Activated CD4-positive, alpha-beta T cell treated with anti-CD3 and anti-CD28 coated beads, Interleukin-2, amount 10 ng/mL, durations not matched to agents 7 days and 5 days (primary cell): ENCODE results near the gene PTPN7. TPM values are rescaled to one million over a fixed set of nuclear protein-coding genes. Genes with fewer than 3 reads are reported as not detected.
A peak's percentile ranks its signal among the peaks of the same experiment; 100 is the strongest.

Source experiments
- CTCF ChIA-PET: fragments of 350-600 bp; sonication (Branson Sonifier 250); formaldehyde crosslinking; loops from one replicate; lab custom pipeline; 2021; ENCODE audit warnings: antibody characterized with exemption; lab: Charles Lee
- POLR2A ChIA-PET: fragments of 350-600 bp; sonication (Branson Sonifier 250); formaldehyde crosslinking; loops from one replicate; lab custom pipeline; 2021; ENCODE audit warnings: antibody characterized with exemption; lab: Charles Lee
- DNase-seq: peaks from one replicate; pipeline ENCODE4 v3.0.0-alpha.2; 2020
- H3K27ac Mint-ChIP-seq: one replicate; pipeline ENCODE4 v1.8.0; 2021; ENCODE audit warnings: mild to moderate bottlenecking, moderate library complexity, mixed read lengths
- H3K27me3 Mint-ChIP-seq: one replicate; pipeline ENCODE4 v1.8.0; 2021; ENCODE audit warnings: mixed read lengths
- H3K36me3 Mint-ChIP-seq: one replicate; pipeline ENCODE4 v1.8.0; 2021; ENCODE audit warnings: low read depth, mixed read lengths
- H3K4me1 Mint-ChIP-seq: one replicate; pipeline ENCODE4 v1.8.0; 2021; ENCODE audit warnings: mixed read lengths
- H3K4me3 Mint-ChIP-seq: one replicate; pipeline ENCODE4 v1.8.0; 2021; ENCODE audit warnings: mild to moderate bottlenecking, moderate library complexity, mixed read lengths
- H3K9me3 Mint-ChIP-seq: one replicate; pipeline ENCODE4 v1.8.0; 2021; ENCODE audit warnings: mixed read lengths
- total RNA-seq, 2 experiments: library from RNA; stranded (reverse); gene quantifications; one replicate each; pipeline ENCODE4 v1.2.3, GENCODE V29; 2021

The PTPN7 gene
- total RNA-seq, 2 experiments from 2014 or later: 183 to 188 TPM

DNA sequence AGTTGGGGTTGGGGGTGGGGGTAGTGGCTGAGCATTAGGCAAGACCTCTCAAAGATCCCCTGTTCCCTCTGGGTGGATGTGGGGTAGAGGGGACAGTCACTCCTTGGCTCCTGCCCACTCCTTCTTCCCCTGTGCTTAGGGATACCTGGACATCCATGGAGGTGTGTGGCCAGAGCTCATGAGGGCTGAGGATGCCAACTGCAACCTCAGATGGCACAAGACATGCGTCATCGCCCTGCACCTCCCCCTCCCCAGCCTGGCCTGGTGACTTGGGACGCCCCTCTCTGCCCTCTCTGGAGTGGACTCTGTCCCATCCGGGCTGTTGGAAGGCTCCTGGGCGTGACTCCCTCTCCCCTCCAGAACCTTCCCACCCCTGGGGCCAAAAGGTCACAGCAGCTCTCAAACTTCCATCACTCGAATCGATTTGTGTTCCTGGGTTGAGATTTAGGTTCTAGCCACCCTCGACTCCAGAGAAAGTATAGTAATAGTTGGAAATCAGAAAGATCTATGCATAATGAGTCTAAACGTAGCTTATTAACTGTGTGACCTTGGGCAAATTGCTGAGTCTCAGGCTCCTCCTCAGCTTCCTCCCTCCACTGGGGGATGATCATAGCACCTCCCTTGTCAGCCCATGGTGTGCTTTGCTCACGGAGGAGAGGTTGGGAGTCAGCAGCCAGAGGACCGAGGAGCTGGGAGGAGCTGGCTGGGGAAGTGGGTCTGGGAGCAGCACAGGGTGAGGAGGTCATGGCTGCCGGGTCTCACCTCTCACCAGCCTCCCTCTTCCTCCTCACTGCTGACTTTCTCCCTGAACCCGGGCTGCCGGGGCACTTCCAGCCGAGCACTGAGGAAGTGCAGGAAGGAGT lies 2.2 kb upstream of the PTPN7 start:
- DNase-seq: no peak
- Mint-ChIP-seq H3K27ac (peak overlapping the region; percentile 97), H3K36me3 (peaks cover 27% of the 10 kb centered on the region), H3K4me3 (peak overlapping the region; percentile 95), H3K4me1 (peaks cover 85% of the 10 kb centered on the region), H3K9me3 (no peaks in the 10 kb centered on the region), H3K27me3 (no peaks in the 10 kb centered on the region)
- POLR2A ChIA-PET: no interaction called here
- CTCF ChIA-PET: interaction anchor here (0.6 to 4.0 kb wide), 9 partner anchors 8 to 1591 kb away, joined by 3 to 35 read pairs (median 5); partner anchors contain the start of genes ARL8A and LGR6

DNA sequence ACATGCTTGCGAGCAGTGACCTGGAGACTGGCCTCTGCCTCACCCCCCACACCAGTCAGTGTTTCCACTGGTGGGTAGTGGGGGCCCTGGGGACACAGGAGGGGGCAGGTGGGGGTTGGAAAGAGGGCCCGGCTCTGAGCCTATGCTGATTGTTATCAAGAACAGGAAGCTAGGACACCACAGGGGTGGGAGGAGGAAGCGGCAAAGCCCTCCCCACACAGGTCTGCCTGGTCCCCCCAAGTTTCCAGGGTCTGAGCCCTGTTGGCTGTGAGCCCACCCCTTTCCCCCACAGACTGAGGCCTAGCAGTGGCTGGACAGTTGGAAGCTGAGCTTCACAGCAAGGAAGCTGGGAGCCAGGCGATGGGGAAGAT lies 1.6 kb upstream of the PTPN7 start:
- DNase-seq: peak; percentile 46
- peaks cover 89% of the 10 kb centered on the region for H3K4me1 Mint-ChIP-seq
- H3K4me3 Mint-ChIP-seq: peak overlapping the region; percentile 95
- H3K27ac Mint-ChIP-seq: peak overlapping the region; percentile 97
- no peaks in the 10 kb centered on the region for H3K27me3 Mint-ChIP-seq
- no peaks in the 10 kb centered on the region for H3K9me3 Mint-ChIP-seq
- ChIA-PET POLR2A (no interaction called here), CTCF (interaction anchor here (0.8 to 4.0 kb wide), 5 partner anchors 8 to 182 kb away, joined by 3 to 35 read pairs (median 6); partner anchors contain the start of gene ARL8A)
- H3K36me3 Mint-ChIP-seq: peaks cover 30% of the 10 kb centered on the region

DNA sequence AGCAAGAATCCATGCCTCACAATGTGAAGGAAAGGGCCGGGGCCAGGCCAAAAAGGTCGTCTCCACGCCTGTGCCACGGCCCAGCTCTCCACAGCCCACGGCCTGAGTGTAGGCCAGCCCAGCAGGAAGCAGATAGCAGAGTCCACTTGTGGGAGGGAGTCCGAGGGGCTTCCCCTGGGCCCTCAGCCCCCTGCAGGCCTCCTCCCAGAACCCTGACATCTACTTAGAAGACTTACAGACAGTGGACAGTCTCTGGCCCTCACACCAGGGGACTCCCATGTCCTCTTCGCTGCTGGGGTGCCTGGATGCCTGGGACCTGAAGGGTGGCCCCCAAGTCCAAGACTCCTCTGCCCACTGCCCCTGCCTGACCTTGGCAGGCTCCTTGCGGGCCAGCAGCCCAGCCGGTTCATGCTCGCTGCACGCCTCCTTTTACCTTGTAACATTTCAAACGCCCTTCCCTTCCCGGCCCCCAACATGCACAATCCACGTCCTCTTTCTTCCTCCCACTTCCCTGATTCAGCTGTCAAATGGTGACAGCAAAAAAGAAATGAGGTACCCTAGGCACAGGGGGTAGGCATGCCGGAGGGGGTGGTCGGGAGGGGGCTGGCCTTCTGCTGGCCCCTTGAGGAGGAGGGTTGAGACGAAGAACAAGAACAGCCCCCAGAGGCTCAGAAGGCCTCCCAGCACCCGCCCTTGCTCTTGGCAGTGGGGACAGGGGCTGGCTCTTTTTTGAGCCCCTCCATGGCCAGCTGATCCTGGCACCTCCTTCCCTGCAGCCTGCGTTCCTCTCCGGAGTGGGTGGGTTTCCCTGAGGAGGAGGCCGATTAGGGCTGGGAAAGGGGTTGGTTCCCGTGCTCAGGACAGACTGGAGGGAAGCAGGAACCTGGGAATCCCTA lies 997 bp upstream of the PTPN7 start:
- peak overlapping the region; percentile 97 for H3K27ac Mint-ChIP-seq
- H3K4me1 Mint-ChIP-seq: peaks cover 90% of the 10 kb centered on the region
- H3K4me3 Mint-ChIP-seq: peak overlapping the region; percentile 95
- H3K27me3 Mint-ChIP-seq: no peaks in the 10 kb centered on the region
- ChIA-PET CTCF (interaction anchor here (0.6 to 4.0 kb wide), 7 partner anchors 8 to 25 kb away, joined by 3 to 35 read pairs (median 6); partner anchors contain the start of gene ARL8A), POLR2A (interaction anchor here (0.6 kb wide), 1 partner anchor 702 kb away, joined by 3 read pairs; no protein-coding TSS in a partner anchor)
- DNase-seq: no peak
- no peaks in the 10 kb centered on the region for H3K9me3 Mint-ChIP-seq
- H3K36me3 Mint-ChIP-seq: peaks cover 30% of the 10 kb centered on the region

DNA sequence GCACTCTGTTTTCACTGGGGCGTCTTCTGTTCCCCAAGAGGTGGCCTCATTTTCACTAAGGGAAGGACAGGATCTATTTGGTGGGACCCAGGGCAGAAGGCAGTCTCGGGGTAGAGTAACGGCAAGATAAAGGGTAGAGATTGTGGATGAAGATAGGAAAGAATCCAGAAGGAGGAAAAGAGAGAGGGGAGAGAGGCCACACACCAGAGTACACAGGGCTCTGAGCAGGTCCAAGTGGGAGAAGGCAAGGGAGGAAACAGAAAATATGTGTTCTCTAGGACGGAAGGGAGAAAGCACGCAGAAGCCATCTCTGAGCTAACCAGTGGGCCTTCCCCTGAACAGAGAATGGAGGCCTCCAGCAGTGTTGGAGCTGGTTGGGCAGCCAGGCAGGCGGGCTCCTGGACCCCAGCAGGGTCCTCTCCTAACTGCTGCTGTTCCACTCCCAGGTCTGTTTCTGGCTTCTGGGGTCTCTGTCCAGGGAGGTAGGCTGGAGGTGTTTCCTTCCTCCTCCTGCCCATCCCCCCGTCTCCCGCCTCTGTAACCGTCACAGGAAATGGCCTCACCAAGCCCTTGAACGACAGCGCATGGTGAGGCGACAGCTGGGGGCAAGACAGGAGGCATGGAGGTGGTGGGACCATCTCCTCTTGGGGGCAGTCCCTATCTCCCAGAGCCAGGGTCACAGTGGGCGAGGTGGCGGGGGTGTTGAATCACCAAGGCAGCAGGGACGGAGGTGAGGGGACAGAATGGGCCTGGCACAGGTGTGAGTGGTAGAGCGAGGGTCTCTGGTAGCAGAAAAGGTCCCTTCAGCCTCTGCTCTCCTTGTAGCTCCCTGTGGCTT lies 649 bp downstream of the PTPN7 start:
- H3K27ac Mint-ChIP-seq: peak overlapping the region; percentile 97
- peak overlapping the region; percentile 95 for H3K4me3 Mint-ChIP-seq
- ChIA-PET POLR2A (interaction anchor here (0.9 to 1.2 kb wide), 4 partner anchors 12 to 182 kb away, joined by 3 to 7 read pairs (median 5); partner anchors contain the start of gene UBE2T), CTCF (interaction anchor here (0.7 to 4.0 kb wide), 11 partner anchors 9 to 282 kb away, joined by 3 to 35 read pairs (median 5); partner anchors contain the start of gene ARL8A)
- H3K27me3 Mint-ChIP-seq: no peaks in the 10 kb centered on the region
- H3K4me1 Mint-ChIP-seq: peaks cover 90% of the 10 kb centered on the region
- DNase-seq: peak; percentile 72
- no peaks in the 10 kb centered on the region for H3K9me3 Mint-ChIP-seq
- H3K36me3 Mint-ChIP-seq: peaks cover 46% of the 10 kb centered on the region

DNA sequence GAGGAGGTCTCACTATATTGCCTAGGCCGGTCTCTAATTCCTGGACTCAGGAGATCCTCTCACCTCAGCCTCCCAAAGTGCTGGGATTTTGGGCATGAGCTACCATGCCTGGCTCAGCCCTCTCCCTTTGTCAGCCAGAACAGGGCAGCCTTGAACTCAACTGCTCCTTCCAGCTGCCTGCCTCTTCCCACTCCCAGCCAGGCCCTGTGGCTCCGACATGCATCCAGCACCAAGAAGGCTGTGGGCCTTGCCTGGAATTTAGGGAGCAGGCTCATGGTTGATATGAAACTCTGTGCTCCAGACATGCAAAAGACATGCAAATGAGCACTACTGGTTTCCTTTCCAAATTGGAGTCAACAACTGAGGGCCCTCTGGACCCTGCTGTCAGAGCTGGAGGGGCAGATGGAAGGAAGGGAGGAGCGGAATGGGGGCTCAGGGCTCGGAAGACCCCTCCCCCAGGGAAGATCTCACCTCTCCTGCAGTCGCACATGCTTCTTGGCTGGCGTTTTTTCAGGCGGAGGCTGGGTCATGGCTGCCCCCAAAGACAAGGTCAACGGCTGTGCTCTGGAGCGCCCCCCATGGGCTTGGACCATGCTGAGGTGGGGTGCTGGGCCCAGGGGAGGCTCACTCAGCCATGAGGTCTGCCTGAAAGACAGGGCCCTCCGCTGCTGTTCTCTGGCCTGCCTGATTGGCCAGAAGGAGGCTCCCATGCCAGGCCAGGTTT lies 1.4 kb downstream of the PTPN7 start:
- no peak for DNase-seq
- POLR2A ChIA-PET: interaction anchor here (0.6 kb wide), 1 partner anchor 8 kb away, joined by 3 read pairs; no protein-coding TSS in a partner anchor
- peaks cover 84% of the 10 kb centered on the region for H3K4me1 Mint-ChIP-seq
- peak overlapping the region; percentile 95 for H3K4me3 Mint-ChIP-seq
- H3K9me3 Mint-ChIP-seq: no peaks in the 10 kb centered on the region
- peaks cover 50% of the 10 kb centered on the region for H3K36me3 Mint-ChIP-seq
- no peaks in the 10 kb centered on the region for H3K27me3 Mint-ChIP-seq
- peak overlapping the region; percentile 97 for H3K27ac Mint-ChIP-seq
- CTCF ChIA-PET: interaction anchor here (0.6 to 4.0 kb wide), 3 partner anchors 13 to 753 kb away, joined by 3 to 35 read pairs (median 5); partner anchors contain the start of gene ARL8A

DNA sequence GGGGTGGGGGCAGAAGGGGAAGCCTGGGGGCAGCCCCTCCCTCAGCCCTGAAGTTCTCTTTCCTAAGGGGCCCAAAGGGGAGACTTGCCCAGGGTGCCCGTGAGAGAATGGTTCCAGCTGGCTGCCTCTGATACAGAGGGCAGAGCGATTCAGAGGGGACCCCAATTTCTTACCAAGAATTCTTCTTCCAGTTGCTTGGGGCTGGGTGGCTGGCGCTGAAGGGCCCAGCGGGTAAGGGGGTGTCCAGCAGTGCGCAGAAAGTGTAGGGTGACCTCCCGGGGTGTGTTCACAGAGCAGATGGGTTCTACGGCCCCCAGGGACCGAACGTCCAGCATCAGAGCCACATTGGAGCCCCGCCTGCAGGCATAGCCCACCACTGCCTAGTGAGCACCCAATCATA lies 2.5 kb downstream of the PTPN7 start:
- POLR2A ChIA-PET: no interaction called here
- H3K36me3 Mint-ChIP-seq: peaks cover 58% of the 10 kb centered on the region
- no peak for DNase-seq
- no peaks in the 10 kb centered on the region for H3K27me3 Mint-ChIP-seq
- no peaks in the 10 kb centered on the region for H3K9me3 Mint-ChIP-seq
- H3K4me1 Mint-ChIP-seq: peaks cover 77% of the 10 kb centered on the region
- peak overlapping the region; percentile 74 for H3K27ac Mint-ChIP-seq
- CTCF ChIA-PET: interaction anchor here (4.2 kb wide), 1 partner anchor 11 kb away, joined by 22 read pairs; no protein-coding TSS in a partner anchor
- peak overlapping the region; percentile 95 for H3K4me3 Mint-ChIP-seq

DNA sequence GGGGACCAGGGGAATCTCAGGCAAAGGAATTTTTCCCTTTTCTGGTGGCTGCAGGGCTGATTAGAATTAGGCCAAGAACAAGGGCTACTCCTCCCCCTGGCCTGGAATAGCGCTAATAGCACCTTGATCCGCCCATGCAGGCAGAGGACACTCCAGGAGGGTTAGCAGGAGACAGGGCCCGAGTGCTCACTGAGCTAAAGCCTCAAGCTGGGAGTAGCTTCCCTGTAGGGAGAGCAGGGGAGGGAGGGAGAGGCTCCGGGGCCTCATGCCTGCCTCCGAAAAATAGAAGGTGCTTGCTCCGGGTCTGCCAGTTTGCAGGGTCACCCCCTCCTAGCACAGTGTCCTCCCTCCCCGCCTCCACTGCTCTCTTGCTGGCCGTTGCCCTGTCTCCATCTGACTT lies 3.8 kb downstream of the PTPN7 start:
- peak overlapping the region; percentile 38 for H3K4me3 Mint-ChIP-seq

DNA sequence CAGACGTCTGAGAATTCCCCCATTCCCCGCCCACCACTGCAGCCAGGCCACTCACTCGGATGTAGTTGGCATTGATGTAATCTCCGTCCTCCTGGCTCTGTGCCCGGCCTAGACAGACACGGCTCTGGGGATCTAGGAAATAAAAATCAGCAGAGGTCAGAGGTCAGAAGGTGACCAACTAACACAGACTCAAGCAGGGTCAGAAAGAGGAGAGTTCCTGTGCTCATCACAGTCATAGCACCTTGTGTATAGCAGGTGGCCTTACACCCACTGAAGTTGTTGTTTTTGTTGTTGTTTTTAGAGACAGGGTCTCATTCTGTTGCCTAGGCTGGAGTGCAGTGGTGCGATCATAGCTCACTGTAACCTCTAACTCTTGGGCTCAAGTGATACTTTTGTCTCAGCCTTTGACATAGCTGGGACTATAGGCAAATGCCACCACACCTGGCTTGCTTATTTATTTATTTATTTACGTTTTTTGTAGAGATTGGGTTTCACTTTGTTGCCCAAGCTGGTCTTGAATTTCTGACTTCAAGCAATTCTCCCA lies 4.9 kb downstream of the PTPN7 start:
- POLR2A ChIA-PET: interaction anchor here (0.9 to 1.0 kb wide), 2 partner anchors 9 to 10 kb away, joined by 3 read pairs; no protein-coding TSS in a partner anchor

More for the DNA sequence above, 3.8 kb downstream of the PTPN7 start:
- H3K9me3 Mint-ChIP-seq: no peaks in the 10 kb centered on the region
- DNase-seq: no peak
- H3K36me3 Mint-ChIP-seq: peaks cover 66% of the 10 kb centered on the region
- H3K27ac Mint-ChIP-seq: no peak overlapping the region
- ChIA-PET POLR2A (no interaction called here), CTCF (interaction anchor here (4.2 kb wide), 1 partner anchor 10 kb away, joined by 22 read pairs; no protein-coding TSS in a partner anchor)
- H3K27me3 Mint-ChIP-seq: no peaks in the 10 kb centered on the region
- H3K4me1 Mint-ChIP-seq: peaks cover 64% of the 10 kb centered on the region

DNA sequence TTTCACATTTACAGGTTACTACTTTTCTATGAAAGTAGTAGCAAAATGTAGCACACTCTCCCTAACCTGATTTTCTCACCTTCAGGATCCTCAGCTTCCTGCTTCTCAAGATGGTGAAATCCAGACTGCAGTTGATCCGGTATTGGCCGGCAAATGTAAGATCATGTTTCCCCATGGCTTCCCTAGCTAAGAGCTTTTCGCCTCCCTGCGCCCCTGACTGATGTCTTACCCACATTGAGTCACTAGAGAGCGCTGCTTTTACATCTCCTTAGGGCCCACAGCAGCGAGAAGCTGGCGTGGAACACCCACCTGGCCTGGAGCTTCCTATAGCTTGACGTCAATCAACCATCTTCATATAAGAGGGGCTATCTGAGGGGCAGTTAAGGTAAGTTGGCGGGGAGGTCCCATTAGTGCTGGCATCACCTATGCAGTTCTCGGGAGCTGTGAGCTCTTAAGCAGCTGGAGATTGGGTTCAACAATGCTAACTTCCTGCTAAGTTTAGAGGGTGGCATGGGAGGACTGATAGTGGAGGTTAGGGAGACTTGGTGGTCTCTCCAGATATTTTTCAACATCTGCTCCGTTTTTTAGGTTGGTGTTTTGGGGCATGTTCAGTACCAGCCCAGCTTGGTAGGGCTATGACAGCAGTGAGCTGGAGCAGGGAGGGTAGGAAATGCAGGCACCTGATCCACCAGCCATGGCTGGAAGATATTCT lies 5.5 kb downstream of the PTPN7 start:
- Mint-ChIP-seq H3K4me3 (no peak overlapping the region), H3K27ac (peak overlapping the region; percentile 43), H3K36me3 (peaks cover 73% of the 10 kb centered on the region), H3K27me3 (no peaks in the 10 kb centered on the region), H3K4me1 (peaks cover 53% of the 10 kb centered on the region), H3K9me3 (no peaks in the 10 kb centered on the region)
- CTCF ChIA-PET: interaction anchor here (0.5 to 4.2 kb wide), 8 partner anchors 8 to 1073 kb away, joined by 3 to 22 read pairs (median 4); no protein-coding TSS in a partner anchor
- POLR2A ChIA-PET: interaction anchor here (0.5 to 1.0 kb wide), 3 partner anchors 9 to 871 kb away, joined by 3 read pairs; partner anchors contain the start of gene PPFIA4
- DNase-seq: peak; percentile 64

More for the DNA sequence above, 4.9 kb downstream of the PTPN7 start:
- Mint-ChIP-seq H3K4me1 (peaks cover 55% of the 10 kb centered on the region), H3K4me3 (no peak overlapping the region), H3K36me3 (peaks cover 74% of the 10 kb centered on the region), H3K27me3 (no peaks in the 10 kb centered on the region), H3K27ac (no peak overlapping the region), H3K9me3 (no peaks in the 10 kb centered on the region)
- no peak for DNase-seq
- CTCF ChIA-PET: interaction anchor here (0.5 to 4.2 kb wide), 6 partner anchors 7 to 126 kb away, joined by 3 to 22 read pairs (median 4); no protein-coding TSS in a partner anchor

DNA sequence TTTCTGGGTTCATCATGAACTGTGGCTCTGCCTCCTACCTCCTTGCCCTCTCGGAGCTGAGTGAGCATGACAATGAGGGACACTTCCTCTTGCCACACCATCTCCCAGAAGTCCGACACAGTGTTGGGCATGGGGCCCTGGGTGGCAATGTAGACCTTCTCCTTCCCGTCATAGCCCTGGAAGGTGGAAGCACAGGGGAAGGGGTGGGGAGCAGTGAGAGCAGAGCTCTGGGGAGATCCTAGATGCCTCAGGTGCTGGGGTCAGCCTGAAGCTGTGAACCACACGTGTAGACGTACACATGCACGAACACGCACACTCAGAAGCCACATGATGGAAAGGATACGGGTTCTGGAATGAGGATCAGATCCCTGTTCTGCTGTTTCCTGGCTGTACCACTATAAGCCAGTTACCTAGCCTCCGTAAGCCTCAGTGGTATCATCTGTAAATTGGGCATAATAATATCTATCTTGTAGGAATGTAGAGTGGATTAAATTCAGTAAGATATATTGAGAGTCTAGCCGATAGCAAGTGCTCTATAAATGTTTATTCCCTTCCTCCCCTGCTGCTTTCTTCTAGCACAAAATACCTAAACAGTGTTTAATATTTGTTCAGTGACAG lies 6.1 kb downstream of the PTPN7 start:
- POLR2A ChIA-PET: interaction anchor here (1.0 kb wide), 1 partner anchor 12 kb away, joined by 3 read pairs; no protein-coding TSS in a partner anchor
- Mint-ChIP-seq H3K4me3 (no peak overlapping the region), H3K27ac (no peak overlapping the region), H3K36me3 (peaks cover 70% of the 10 kb centered on the region), H3K4me1 (peaks cover 49% of the 10 kb centered on the region), H3K9me3 (no peaks in the 10 kb centered on the region), H3K27me3 (no peaks in the 10 kb centered on the region)
- CTCF ChIA-PET: interaction anchor here (0.5 to 4.2 kb wide), 8 partner anchors 7 to 1073 kb away, joined by 3 to 22 read pairs (median 4); no protein-coding TSS in a partner anchor
- no peak for DNase-seq
